Keratinocyte (primary cell): ENCODE results near the gene IFT25.

Source experiments
- EZH2 ChIP-seq: IDR thresholded peaks from one replicate; pipeline ENCODE4 v1.6.1; 2012; ENCODE audit warnings: inconsistent platforms, mild to moderate bottlenecking, low read length, moderate library complexity
- TF ChIP-seq, protein P1 (sequence below), 3 experiments: IDR thresholded peaks in 1 of 3; conservative IDR thresholded peaks in 1 of 3; optimal IDR thresholded peaks in 1 of 3; 2 replicates in 2 of 3; 3 replicates in 1 of 3; pipeline versions ENCODE3 to v1.5.1; 2011; ENCODE audit warnings: low read length in 3 of 3, mild to moderate bottlenecking in 3 of 3, moderate library complexity in 2 of 3, control low read depth in 1 of 3, inconsistent platforms in 1 of 3; ENCODE audit not compliant: insufficient read depth in 2 of 3; ENCODE audit errors: extremely low read depth in 1 of 3

DNA sequence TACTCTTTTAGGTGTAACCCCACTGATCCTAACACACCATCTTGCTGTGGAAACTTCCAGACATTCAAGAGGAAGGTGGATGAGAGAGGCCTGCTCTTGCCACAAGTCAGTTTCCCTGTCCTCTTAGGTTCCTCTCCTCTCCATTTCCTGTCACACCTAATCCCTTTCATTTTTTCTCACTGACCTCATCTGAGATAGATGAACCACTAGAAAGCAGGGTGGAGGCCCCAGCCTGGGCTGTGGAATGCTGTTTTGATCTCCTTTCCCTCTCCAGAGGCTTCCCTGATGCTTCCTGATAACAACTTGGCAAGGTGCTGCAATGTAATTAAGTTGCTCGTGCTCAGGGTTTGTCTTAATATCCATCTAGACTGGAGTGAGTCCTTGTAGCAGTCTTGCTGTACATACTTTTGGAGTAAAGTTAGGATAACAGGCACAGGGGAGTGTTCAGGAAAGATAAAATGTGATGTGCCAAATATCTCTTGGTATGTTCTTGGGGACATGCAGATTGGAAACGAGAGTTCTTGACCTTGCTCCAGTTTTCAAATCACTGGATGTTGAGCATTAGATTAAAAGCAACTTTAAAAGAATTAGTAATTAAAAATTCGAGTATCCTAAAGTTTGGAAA lies 11.8 kb upstream of the IFT25 start:
- no peak for TF ChIP-seq EZH2
- TF ChIP-seq, protein P1, sequence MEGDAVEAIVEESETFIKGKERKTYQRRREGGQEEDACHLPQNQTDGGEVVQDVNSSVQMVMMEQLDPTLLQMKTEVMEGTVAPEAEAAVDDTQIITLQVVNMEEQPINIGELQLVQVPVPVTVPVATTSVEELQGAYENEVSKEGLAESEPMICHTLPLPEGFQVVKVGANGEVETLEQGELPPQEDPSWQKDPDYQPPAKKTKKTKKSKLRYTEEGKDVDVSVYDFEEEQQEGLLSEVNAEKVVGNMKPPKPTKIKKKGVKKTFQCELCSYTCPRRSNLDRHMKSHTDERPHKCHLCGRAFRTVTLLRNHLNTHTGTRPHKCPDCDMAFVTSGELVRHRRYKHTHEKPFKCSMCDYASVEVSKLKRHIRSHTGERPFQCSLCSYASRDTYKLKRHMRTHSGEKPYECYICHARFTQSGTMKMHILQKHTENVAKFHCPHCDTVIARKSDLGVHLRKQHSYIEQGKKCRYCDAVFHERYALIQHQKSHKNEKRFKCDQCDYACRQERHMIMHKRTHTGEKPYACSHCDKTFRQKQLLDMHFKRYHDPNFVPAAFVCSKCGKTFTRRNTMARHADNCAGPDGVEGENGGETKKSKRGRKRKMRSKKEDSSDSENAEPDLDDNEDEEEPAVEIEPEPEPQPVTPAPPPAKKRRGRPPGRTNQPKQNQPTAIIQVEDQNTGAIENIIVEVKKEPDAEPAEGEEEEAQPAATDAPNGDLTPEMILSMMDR (optimal IDR thresholded peaks at IDR 0.05 in 1 of 3, IDR thresholded peaks at IDR 0.05 in 1 of 3, conservative IDR thresholded peaks at IDR 0.05 in 1 of 3; ENCODE audit: extremely low read depth in 1 of 3, insufficient read depth in 2 of 3, low read length in 3 of 3) = no peak
